IgD-negative memory B cell (primary cell): Measurements from ENCODE around the gene SRSF3. TPM values are rescaled to one million over a fixed set of nuclear protein-coding genes. Genes with fewer than 3 reads are reported as not detected.
A peak's percentile ranks its signal among the peaks of the same experiment; 100 is the strongest.
"Not testable (repeated sequence)": the region's sequence is repeated elsewhere in the genome, so short reads cannot be mapped to it uniquely, and the experiment has no call there.

ENCODE experiments used
- H3K27ac Mint-ChIP-seq, 3 donors: one replicate each; pipeline ENCODE4 v1.8.0; 2020 to 2022; ENCODE audit warnings: mild to moderate bottlenecking in 3 of 3, mixed read lengths in 3 of 3, moderate library complexity in 1 of 3
- H3K27me3 Mint-ChIP-seq: one replicate; pipeline ENCODE4 v1.8.0; 2021; ENCODE audit warnings: mixed read lengths
- H3K36me3 Mint-ChIP-seq: one replicate; pipeline ENCODE4 v1.8.0; 2020; ENCODE audit warnings: mild to moderate bottlenecking, mixed read lengths
- H3K4me1 Mint-ChIP-seq, 3 donors: one replicate each; pipeline ENCODE4 v1.8.0; 2020 to 2022; ENCODE audit warnings: mixed read lengths in 3 of 3, mild to moderate bottlenecking in 1 of 3
- H3K4me3 Mint-ChIP-seq, 4 donors: one replicate each; pipeline ENCODE4 v1.8.0; 2020 to 2022; ENCODE audit warnings: mild to moderate bottlenecking in 4 of 4, mixed read lengths in 4 of 4, moderate library complexity in 3 of 4
- H3K9me3 Mint-ChIP-seq, 3 donors: one replicate each; pipeline ENCODE4 v1.8.0; 2020 to 2021; ENCODE audit warnings: mixed read lengths in 3 of 3, mild to moderate bottlenecking in 1 of 3
- polyA plus RNA-seq: library from polyadenylated mRNA; unstranded; fragments of 300-500 nt; fragmentation: Illumina TruSeq; gene quantifications from one replicate; pipeline ENCODE4 v1.2.3, GENCODE V29; 2021

The SRSF3 gene
- polyA plus RNA-seq, 1 donor from 2014 or later = 384 TPM

GRCh38 chr6:36563928-36564284 lies 30.3 kb upstream of the SRSF3 start:
- no peak overlapping the region for H3K4me3 Mint-ChIP-seq
- peaks cover 7 to 11% (median 10%) of the 10 kb centered on the region in 3 donors for H3K4me1 Mint-ChIP-seq
- no peaks in the 10 kb centered on the region for H3K9me3 Mint-ChIP-seq
- H3K27ac Mint-ChIP-seq = no peak overlapping the region
- H3K27me3 Mint-ChIP-seq = peaks cover 6% of the 10 kb centered on the region
- peaks cover 2% of the 10 kb centered on the region for H3K36me3 Mint-ChIP-seq

DNA sequence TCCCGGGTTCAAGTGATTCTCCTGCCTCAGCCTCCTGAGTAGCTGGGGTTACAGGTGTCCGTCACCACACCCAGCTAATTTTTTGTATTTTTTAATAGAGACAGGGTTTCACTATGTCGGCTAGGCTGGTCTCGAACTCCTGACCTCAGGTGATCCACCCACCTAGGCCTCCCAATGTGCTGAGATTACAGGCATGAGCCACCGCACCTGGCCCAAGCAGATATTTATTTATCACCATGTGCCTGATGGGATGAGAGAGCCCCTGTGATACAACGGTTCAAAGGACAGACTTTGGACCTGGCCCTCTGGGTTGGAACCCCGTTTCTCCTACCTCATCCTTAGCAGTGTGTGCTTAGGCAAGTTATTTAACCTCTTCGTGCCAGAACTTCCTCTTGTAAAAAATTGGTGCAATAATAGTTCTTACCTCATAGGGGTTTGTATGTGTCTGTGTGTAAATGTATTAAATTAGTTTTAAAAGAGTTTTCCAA lies 27.7 kb upstream of the SRSF3 start:
- Mint-ChIP-seq H3K27ac (no peak overlapping the region), H3K4me1 (peaks cover 3 to 7% (median 4%) of the 10 kb centered on the region in 3 donors), H3K9me3 (no peaks in the 10 kb centered on the region), H3K27me3 (peaks cover 4% of the 10 kb centered on the region), H3K4me3 (no peak overlapping the region), H3K36me3 (no peaks in the 10 kb centered on the region)

- H3K4me3 Mint-ChIP-seq = peak overlapping the region in 1 of 4 donors; percentile 63
- no peak overlapping the region for H3K27ac Mint-ChIP-seq
- H3K36me3 Mint-ChIP-seq = no peaks in the 10 kb centered on the region
- H3K9me3 Mint-ChIP-seq = no peaks in the 10 kb centered on the region
- H3K4me1 Mint-ChIP-seq = peaks cover 4 to 7% (median 5%) of the 10 kb centered on the region in 3 donors
- H3K27me3 Mint-ChIP-seq = no peaks in the 10 kb centered on the region
Observed at GRCh38 chr6:36570264-36570663, 23.9 kb upstream of the SRSF3 start.

GRCh38 chr6:36571122-36572043 lies 22.8 kb upstream of the SRSF3 start:
- Mint-ChIP-seq H3K4me3 (no peak overlapping the region), H3K36me3 (no peaks in the 10 kb centered on the region), H3K27me3 (no peaks in the 10 kb centered on the region), H3K9me3 (no peaks in the 10 kb centered on the region), H3K4me1 (peaks cover 4 to 7% (median 5%) of the 10 kb centered on the region in 3 donors), H3K27ac (no peak overlapping the region)

DNA sequence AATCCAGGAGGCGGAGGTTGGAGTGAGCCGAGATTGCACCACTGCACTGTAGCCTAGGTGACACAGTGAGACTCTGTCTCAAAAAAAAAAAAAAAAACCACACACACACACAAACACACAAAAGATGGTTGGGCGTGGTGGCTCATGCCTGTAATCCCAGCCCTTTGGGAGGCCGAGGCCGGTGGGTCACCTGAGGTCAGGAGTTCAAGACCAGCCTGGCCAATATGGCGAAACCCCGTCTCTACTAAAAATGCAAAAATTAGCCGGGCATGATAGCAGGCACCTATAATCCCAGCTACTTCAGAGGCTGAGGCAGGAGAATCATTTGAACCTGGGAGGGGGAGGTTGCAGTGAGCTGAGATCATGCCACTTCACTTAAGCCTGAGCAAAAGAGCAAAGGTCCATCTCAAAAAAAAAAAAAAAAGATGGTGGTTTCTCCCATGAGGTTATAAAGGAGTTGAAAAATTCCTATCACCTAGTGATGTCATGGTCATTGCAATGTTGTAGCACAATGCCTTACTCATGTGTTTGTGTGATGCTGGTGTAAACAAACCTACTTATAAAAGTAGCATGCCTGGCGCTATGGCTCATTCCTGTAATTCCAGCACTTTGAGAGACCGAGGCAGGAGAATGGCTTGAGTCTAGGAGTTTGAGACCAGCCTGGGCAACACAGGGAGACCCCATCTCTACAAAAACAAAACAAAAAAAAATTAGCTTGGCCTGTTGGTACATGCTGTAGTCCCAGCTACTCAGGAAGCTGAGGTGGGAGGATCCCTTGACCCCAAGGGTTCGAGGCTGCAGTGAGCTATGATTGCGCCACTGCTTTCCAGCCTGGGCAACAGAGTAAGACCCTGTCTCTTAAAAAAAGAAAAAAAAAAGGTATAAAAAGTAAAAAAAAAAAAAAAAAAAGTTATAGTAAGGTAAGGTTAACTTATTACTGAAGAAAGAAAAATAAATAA lies 21.5 kb upstream of the SRSF3 start:
- H3K27me3 Mint-ChIP-seq, H3K9me3 Mint-ChIP-seq, H3K4me3 Mint-ChIP-seq, H3K4me1 Mint-ChIP-seq, H3K36me3 Mint-ChIP-seq, H3K27ac Mint-ChIP-seq: not testable (repeated sequence)

DNA sequence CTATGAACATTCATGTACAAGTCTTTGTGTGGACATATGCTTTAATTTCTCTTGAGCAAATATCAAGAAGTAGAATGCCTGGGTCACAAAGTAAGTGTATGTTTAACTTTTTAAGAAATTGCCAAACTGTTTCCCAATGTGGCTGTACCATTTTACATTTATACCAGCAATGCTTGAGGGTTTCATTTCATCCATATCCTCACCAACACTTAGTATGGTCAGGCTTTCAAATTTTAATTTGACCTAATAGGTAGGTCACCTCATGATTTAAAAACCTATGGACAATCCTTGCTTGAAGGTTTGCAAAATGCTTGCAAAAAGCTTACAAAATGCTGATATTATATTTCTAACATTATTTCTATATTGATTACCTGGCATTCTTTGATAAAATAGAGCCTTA lies 19.5 kb upstream of the SRSF3 start:
- Mint-ChIP-seq H3K9me3 (peaks cover 0 to 2% (median 0%) of the 10 kb centered on the region in 3 donors), H3K27me3 (peaks cover 2% of the 10 kb centered on the region), H3K36me3 (no peaks in the 10 kb centered on the region), H3K4me3 (no peak overlapping the region), H3K4me1 (peaks cover 7 to 11% (median 9%) of the 10 kb centered on the region in 3 donors), H3K27ac (no peak overlapping the region)

- no peak overlapping the region for H3K27ac Mint-ChIP-seq
- peaks cover 3 to 11% (median 6%) of the 10 kb centered on the region in 3 donors for H3K4me1 Mint-ChIP-seq
- H3K9me3 Mint-ChIP-seq = peaks cover 0 to 2% (median 0%) of the 10 kb centered on the region in 3 donors
- peaks cover 2% of the 10 kb centered on the region for H3K27me3 Mint-ChIP-seq
- H3K4me3 Mint-ChIP-seq = peak overlapping the region in 1 of 4 donors; percentile 82
- no peaks in the 10 kb centered on the region for H3K36me3 Mint-ChIP-seq
Observed at GRCh38 chr6:36576578-36576977, 17.6 kb upstream of the SRSF3 start.

- no peaks in the 10 kb centered on the region for H3K36me3 Mint-ChIP-seq
- H3K9me3 Mint-ChIP-seq = peaks cover 0 to 2% (median 0%) of the 10 kb centered on the region in 3 donors
- H3K27ac Mint-ChIP-seq = no peak overlapping the region
- H3K4me3 Mint-ChIP-seq = no peak overlapping the region
- peaks cover 2% of the 10 kb centered on the region for H3K27me3 Mint-ChIP-seq
- H3K4me1 Mint-ChIP-seq = peaks cover 3 to 11% (median 6%) of the 10 kb centered on the region in 3 donors
Observed at GRCh38 chr6:36577301-36577700, 16.9 kb upstream of the SRSF3 start.

- H3K4me1 Mint-ChIP-seq = peaks cover 3 to 11% (median 6%) of the 10 kb centered on the region in 3 donors
- H3K27me3 Mint-ChIP-seq = peaks cover 2% of the 10 kb centered on the region
- no peak overlapping the region for H3K27ac Mint-ChIP-seq
- H3K9me3 Mint-ChIP-seq = peaks cover 0 to 2% (median 0%) of the 10 kb centered on the region in 3 donors
- no peaks in the 10 kb centered on the region for H3K36me3 Mint-ChIP-seq
- H3K4me3 Mint-ChIP-seq = no peak overlapping the region
Observed at GRCh38 chr6:36578030-36578429, 16.1 kb upstream of the SRSF3 start.

DNA sequence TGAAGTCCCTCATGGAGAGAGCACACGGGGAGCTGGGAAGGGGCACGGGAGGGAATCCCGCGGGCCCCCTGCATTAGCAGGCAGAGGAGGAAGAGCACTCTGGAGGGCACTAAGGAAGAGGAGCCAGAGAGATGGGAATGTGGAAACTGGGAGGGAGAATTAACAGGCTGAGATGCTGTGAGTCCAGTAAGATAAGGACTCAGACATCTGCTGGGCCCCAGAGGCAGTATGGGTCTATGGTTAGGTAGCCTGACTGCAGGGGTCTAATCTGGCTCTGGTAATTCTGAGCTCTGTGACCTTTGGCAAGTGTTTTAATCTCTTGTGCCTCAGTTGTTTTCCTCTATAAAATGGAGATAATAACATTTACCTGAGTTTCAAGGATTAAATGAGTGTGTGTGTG lies 15.7 kb upstream of the SRSF3 start:
- Mint-ChIP-seq H3K27ac (peak overlapping the region in 1 of 3 donors; percentile 36), H3K9me3 (peaks cover 0 to 2% (median 0%) of the 10 kb centered on the region in 3 donors), H3K36me3 (no peaks in the 10 kb centered on the region), H3K4me3 (no peak overlapping the region), H3K4me1 (peaks cover 3 to 11% (median 7%) of the 10 kb centered on the region in 3 donors), H3K27me3 (peaks cover 2% of the 10 kb centered on the region)

DNA sequence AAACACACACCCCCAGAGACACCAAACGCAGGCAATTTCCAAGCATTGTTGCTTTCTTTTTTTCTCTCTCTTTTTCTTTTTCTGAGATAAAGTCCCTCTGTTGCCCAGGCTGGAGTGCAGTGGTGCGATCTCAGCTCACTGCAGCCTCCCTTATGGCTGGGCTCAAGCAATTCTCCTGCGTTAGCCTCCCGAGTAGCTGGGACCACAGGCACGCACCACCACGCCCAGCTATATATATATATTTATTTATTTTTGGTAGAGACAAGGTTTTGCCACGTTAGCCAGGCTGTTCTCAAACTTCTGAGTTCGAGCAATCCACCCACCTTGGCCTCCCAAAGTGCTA lies 14.0 kb upstream of the SRSF3 start:
- Mint-ChIP-seq H3K27me3 (peaks cover 2% of the 10 kb centered on the region), H3K27ac (no peak overlapping the region), H3K4me1 (peaks cover 3 to 8% (median 8%) of the 10 kb centered on the region in 3 donors), H3K9me3 (peaks cover 0 to 2% (median 0%) of the 10 kb centered on the region in 3 donors), H3K4me3 (no peak overlapping the region), H3K36me3 (no peaks in the 10 kb centered on the region)

GRCh38 chr6:36581716-36582115 lies 12.4 kb upstream of the SRSF3 start:
- Mint-ChIP-seq H3K27me3 (peaks cover 2% of the 10 kb centered on the region), H3K36me3 (no peaks in the 10 kb centered on the region), H3K27ac (peak overlapping the region in 1 of 3 donors; percentile 77), H3K4me1 (peaks cover 3 to 8% (median 8%) of the 10 kb centered on the region in 3 donors), H3K9me3 (no peaks in the 10 kb centered on the region), H3K4me3 (peak overlapping the region in 1 of 4 donors; percentile 63)

GRCh38 chr6:36586606-36587005 lies 7.6 kb upstream of the SRSF3 start:
- no peak overlapping the region for H3K27ac Mint-ChIP-seq
- H3K27me3 Mint-ChIP-seq = no peaks in the 10 kb centered on the region
- H3K36me3 Mint-ChIP-seq = no peaks in the 10 kb centered on the region
- no peaks in the 10 kb centered on the region for H3K9me3 Mint-ChIP-seq
- no peak overlapping the region for H3K4me3 Mint-ChIP-seq
- peaks cover 2 to 5% (median 3%) of the 10 kb centered on the region in 3 donors for H3K4me1 Mint-ChIP-seq

GRCh38 chr6:36589025-36589400 lies 5.1 kb upstream of the SRSF3 start:
- not testable (repeated sequence) for H3K27me3 Mint-ChIP-seq, H3K36me3 Mint-ChIP-seq, H3K27ac Mint-ChIP-seq, H3K4me3 Mint-ChIP-seq, H3K9me3 Mint-ChIP-seq
- peaks cover 13 to 19% (median 14%) of the 10 kb centered on the region in 3 donors for H3K4me1 Mint-ChIP-seq

DNA sequence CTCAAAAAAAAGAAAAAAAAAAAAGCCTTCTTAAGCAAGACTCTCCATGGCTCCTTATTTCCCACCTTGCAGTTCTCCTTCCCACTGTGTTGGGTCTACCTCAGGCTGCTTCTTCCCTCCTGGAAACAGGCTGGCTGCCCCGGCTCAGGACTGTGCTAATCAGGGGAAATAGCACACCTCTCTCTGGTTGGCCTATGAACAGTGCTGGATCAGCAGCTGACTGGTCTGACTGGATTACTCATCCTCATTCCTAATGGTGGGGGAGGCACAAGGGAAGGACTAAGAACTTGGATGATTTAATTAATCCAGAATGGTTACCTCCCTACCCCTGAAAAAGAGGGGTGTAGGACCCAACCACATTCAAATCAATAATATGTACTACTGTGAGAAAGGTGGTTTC lies 3.9 kb upstream of the SRSF3 start:
- Mint-ChIP-seq H3K4me1 (peaks cover 13 to 23% (median 14%) of the 10 kb centered on the region in 3 donors), H3K36me3 (peaks cover 4% of the 10 kb centered on the region), H3K27me3 (peaks cover 2% of the 10 kb centered on the region), H3K4me3 (peak overlapping the region in 1 of 4 donors; percentile 27), H3K9me3 (peaks cover 0 to 3% (median 0%) of the 10 kb centered on the region in 3 donors), H3K27ac (no peak overlapping the region)
